LNCaP clone FGC (cell line): Measurements from ENCODE around the gene USP22.

ENCODE experiments used
- DNase-seq: peaks from one replicate; pipeline ENCODE4 v3.0.0-alpha.2; 2011; ENCODE audit warnings: low read depth
- H3K4me3 ChIP-seq: 2 replicates; pipeline ENCODE4 v1.5.1; 2011; ENCODE audit warnings: mild to moderate bottlenecking, low read depth, low read length, control low read depth
- TF ChIP-seq, protein P1 (sequence below): IDR thresholded peaks from 2 replicates; pipeline ENCODE4 v1.5.1; 2012; ENCODE audit warnings: mild to moderate bottlenecking; ENCODE audit not compliant: control insufficient read depth, insufficient read depth; ENCODE audit errors: extremely low read depth

Gene USP22

DNA sequence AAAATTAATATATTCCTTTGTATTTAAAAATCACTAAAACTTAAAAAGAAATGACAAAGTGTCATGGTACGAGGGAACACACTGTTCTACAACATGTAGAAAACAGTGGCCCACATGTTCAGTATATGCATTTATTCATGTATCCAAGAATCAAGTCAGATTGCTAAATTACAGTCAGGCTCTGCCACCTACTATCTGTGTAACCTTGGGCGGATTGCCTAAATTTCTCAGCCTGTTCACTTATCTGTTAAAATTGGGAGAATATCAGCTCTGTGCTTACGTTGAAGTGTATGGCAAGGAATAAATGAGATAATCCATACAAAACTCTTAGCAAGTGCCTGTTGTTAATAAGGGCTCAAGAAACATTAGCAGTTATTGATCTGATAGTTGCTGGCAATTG, 3.4 kb upstream of the USP22 start:
- TF ChIP-seq, protein P1, sequence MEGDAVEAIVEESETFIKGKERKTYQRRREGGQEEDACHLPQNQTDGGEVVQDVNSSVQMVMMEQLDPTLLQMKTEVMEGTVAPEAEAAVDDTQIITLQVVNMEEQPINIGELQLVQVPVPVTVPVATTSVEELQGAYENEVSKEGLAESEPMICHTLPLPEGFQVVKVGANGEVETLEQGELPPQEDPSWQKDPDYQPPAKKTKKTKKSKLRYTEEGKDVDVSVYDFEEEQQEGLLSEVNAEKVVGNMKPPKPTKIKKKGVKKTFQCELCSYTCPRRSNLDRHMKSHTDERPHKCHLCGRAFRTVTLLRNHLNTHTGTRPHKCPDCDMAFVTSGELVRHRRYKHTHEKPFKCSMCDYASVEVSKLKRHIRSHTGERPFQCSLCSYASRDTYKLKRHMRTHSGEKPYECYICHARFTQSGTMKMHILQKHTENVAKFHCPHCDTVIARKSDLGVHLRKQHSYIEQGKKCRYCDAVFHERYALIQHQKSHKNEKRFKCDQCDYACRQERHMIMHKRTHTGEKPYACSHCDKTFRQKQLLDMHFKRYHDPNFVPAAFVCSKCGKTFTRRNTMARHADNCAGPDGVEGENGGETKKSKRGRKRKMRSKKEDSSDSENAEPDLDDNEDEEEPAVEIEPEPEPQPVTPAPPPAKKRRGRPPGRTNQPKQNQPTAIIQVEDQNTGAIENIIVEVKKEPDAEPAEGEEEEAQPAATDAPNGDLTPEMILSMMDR, result no peak
- no peak overlapping the region for H3K4me3 ChIP-seq
- no peak for DNase-seq

- no peak overlapping the region for H3K4me3 ChIP-seq
- DNase-seq, result no peak
- TF ChIP-seq, protein P1, result no peak
These were observed 2.2 kb upstream of the USP22 start for GRCh38 chr17:21044971-21045370.

- H3K4me3 ChIP-seq, result peak overlapping the region; percentile 60
- peak; percentile 96 for DNase-seq
- TF ChIP-seq, protein P1, result peak; percentile 71
These were observed 753 bp upstream of the USP22 start for GRCh38 chr17:21043296-21044232.

DNA sequence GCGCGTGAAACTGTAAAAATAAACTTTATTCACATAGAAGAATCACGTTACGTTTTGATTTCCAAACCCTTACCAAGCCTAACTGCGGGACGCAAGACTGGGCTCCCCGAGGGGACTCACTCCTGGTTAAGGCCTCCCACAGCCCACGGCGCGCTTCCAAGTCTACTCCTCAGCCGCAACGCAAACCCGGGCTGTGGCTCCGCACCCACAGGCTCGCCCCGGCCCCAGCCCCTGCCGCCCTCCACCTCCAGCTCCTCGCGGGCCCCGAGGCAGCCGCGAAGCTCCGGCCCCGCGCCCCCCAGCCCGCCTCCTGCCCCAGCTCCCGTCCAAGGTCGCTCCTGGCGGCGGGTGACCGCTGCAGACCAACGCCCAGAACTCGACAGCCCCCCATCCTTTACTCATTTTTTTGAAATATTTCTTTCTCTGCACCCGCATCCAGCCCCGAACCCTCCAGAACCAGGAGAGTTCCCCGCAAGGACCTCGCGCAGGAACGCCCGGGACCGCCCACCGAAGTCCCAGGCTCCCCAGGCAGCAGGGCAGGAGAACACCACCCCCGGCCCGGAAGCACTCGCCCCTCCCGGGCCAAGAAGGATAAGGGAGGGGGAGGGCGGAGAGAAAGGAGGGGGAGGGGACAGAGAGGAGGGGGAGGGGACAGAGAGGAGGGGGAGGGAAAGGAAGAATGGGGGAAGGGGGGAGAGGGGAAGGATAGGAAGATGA, 912 bp downstream of the USP22 start:
- no peak for DNase-seq
- peak overlapping the region; percentile 94 for H3K4me3 ChIP-seq
- TF ChIP-seq, protein P1, result no peak

DNA sequence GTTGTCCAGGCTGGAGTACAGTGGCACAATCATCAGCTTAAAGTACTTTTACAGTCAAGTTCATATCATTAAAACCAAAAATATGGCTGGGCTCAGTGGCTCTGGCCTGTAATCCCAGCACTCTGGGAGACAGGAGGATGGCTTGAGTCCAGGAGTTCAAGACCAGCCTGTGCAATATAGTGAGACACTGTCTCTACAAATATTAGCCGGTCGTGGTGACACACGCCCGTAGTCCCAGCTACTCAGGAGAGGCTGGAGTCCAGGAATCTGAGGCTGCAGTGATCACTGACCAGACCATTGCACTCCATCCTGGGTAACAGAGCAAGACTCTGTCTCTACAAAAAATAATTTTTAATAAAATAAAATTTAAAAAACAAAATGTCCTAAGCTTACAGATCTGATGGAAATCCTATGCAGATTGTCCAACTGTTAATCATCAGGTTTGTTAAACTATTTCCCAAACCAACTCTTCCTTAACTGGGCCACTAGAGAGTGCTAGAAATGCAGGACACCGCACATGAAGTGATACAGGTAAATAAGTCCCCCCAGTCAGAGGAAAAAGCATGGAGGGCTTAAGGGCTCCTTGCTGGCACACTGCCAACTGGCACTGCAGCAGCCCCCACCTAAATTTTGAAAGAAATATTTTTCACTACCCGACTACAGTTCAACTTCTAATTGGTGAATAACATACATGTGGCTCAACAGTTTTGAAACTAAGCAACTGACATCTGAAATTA, 2.8 kb downstream of the USP22 start:
- DNase-seq, result peak; percentile 32
- H3K4me3 ChIP-seq, result peak overlapping the region; percentile 94
- TF ChIP-seq, protein P1, result peak; percentile 48

- TF ChIP-seq, protein P1, result no peak
- peak overlapping the region; percentile 24; the same call in 1 of the 2 replicates for H3K4me3 ChIP-seq
- peak; percentile 18 for DNase-seq
These were observed 5.6 kb downstream of the USP22 start for GRCh38 chr17:21037117-21037803.
